NCI-H1436 treated with DMSO at 0.1 percent for 48 hours (cell line): ENCODE measurements around the gene PALM3.

Source experiments
- DNase-seq: peaks from one replicate; lab custom pipeline; 2025; lab: John Stamatoyannopoulos, UW

PALM3 gene, protein sequence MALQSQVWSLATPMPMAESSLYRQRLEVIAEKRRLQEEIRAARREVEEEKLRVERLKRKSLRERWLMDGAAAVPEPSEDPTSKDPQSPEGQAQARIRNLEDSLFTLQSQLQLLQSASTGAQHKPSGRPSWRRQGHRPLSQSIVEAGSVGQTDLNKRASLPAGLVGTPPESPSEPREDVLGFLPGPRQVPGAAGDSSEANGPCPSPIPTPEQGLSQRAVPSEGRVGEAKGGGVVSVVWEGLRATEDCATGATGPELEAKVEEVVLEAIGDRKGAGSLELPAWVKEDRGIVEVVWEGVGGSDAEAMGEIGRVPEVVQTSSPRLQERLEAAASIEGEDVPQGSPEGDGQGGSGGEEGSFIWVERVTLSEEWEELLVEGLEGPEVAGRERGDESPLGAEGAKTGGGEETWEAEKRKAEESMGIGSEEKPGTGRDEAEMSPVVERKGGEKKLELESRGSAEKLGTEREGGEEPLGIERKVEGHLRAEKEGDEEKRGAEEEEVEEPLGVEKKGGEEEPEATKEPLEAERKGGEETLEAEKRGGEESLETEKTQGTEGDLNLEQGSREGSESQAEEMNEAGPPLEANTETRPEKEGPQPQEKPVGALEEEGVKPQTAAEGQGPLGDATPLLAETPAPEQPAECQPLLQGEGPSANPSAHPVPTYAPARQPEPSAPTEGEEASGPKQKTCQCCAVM

DNA sequence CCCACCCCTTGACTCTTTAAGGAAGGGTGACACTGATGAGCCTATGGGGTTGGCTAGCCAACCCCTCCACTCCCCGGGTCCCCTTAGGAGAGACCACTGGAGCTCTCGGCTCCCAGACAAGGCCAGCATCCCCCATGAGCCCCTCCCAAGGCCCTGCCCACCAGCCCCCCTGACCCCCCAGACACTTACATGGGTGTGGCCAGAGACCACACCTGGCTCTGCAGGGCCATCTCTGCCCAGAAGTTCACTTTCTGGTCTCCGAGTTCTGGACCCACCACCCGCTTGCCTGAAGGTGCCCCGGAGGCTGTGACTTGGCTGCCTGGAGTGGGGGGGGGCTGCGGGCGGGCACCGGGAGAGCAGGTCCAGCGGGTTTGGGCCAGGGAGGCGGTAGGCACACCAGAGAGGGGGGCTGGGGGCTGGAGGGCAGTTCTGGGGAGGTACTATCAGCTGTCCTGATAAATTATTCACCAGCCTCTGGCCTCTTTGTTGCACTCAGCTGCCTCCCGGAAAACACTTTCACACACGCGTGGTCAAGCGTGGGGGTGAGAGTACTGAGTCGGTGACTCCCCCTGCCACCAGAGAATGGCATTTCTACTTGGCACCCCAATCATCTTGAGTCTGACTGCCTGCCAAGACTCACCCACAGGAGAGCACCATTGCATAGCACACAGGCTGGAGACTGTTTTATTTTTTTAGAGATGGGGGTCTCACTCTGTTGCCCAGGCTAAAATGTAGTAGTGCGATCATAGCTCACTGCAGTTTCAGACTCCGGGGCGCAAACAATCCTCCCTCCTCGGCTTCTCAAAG lies at the start of gene PALM3:
PALM3 (minus strand) TSS at position 326 of the 807 bp plus-strand sequence; CDS start at position 230, 96 bp downstream.
- DNase-seq: no peak

DNA sequence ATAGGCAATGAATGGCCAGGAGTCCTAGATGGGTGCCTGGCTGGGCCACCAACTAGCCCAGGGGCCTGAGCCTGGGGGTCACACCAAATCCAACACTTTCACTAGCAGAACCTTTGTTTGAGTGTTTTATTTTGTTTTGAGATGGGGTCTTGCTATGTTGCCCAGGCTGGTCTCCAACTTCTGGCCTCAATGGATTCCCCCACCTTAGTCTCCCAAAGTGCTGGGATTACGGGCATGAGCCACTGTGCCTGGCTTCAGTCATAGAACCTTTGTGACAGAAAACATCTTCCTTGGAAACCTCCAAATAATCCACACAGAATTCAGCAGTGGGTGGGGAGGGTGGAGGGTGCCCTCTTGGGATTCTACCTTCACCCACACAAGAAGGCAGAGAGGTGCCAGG lies 49.6 kb upstream of the PALM3 start:
- no peak for DNase-seq

DNA sequence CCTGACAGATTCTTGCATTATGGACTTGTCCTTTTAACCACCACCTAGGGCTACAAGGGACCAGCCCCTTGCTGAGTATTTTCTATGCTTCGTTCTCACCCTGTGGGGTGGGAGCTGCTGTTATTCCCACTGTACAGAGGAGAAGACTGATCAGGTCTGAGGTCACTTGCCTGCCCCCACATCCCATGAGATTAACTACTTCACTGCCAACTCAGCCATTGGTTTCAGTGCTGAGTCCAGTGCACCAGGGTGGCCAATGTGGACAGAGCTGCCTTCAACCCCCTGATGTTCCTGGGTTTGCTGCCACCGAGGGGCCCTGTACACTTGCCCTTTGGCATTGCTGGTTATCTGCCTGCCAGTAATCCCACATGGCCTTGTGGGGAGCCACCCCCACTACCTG lies 48.8 kb upstream of the PALM3 start:
- no peak for DNase-seq

DNA sequence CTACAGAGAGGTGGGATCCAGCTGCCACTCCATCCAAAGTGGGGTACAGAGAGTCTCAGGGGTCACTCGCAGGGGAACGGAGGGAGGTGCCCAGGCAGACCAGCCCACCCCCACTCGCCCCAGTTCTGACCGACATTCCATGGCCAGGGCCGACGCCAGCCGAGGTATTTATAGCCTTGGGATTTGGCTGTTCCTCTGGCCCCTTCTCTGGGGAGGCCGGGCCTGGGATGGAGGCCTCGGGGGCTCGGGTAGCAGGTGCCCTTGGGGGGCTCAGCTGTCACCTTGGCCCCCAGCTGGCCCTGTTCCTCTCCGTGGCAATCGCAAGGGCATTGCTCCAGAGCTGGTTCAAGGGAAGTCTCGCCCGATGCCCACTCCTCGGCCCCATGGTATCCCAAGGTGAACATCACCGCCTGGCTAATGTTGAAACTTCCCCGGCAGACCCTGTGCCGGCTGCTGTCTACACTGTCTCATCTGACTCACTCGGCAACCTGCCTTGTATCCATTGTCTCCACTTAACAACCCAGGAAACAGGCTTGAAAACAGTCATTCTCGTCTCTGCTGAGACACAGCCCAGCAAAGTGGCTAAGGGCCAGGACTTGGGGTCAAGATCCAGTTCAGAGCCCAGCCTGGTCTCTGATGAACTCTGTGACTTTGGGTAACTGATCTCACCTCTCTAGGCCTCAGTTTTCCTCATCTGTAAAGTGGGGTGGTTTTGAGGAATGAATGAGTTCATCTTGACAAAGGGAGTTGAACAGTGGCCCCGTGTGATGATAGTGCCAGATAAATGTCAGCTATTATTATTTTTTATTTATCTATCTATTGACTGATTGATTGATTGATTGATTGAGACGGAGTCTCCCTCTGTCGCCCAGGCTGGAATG lies 45.9 kb upstream of the PALM3 start:
- no peak for DNase-seq

DNA sequence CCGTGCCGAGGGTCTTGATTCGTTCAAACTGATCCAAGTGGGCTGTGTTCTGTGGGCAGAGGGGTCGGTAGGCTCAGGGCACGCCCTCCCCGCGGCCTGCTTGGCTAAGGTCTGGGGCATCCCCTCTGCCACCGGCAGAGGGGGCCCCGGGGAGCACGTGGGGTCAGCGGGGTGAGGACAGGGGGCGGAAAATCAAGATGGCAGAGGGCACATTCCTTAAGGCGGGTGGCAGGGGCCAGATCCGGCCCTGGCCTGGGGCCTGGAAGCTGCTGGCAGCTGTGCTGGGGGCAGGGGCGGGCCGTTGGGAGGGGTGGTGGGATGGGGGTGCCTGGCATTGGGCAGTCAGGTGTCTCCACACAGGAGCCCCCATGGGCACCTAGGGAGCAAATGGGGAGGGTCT lies 45.0 kb upstream of the PALM3 start:
- no peak for DNase-seq

DNA sequence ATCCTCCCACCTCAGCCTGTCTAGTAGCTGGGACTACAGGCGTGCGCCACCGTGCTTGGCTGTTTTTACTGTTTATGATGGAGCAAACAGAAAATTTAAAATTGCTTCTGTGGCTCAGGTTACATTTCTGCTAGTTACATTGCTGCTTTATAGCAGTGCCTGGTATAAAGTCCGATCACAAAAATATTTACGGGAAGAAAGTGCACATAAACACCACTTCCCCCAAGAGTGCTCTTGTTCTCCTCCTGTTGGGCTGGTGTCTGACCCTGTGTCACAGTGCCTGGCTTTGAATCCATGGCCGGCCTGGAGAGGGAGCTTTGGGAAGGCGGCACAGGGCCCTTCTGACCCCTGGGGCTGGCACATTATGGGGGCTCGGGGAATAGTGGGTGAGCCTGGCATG lies 43.8 kb upstream of the PALM3 start:
- no peak for DNase-seq

DNA sequence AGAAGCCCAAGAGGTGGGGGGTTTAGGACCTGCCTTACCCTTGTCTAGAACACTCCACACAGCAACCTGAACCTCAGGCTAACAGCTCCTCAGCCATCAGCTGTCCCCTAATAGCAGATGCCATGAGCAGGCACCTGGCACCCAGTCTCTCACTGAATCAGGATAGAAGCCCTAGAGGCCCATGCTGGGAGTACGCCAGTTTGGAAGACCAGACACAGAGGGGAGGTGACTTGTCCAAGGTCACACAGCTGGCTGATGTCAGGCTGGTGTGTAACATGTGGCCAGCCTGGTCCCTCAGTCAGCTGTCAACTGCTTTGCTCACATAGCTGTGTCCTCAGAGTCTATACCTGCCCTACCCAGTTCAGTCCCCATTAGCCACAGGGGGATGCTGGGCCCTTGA lies 41.4 kb upstream of the PALM3 start:
- no peak for DNase-seq

DNA sequence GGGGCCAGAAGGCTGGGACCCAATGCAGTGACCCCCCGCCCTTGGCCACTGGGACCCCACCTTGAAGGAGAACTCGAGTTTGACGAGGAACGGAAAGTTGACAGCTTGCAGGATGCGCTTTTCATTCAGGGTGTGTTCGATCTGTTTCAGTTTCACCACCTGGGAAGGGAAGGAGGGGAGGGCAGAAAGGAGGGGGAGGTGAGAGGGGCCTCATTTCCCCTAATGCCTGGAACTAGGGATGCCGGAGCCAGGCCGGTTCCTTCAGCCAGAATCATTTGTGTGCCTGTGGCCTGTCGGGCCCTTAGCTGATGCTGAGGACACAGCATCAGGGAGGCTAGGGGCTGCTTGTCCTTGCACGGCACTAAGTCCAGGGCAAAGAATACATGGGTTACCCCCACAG lies 40.9 kb upstream of the PALM3 start:
- DNase-seq: no peak

DNA sequence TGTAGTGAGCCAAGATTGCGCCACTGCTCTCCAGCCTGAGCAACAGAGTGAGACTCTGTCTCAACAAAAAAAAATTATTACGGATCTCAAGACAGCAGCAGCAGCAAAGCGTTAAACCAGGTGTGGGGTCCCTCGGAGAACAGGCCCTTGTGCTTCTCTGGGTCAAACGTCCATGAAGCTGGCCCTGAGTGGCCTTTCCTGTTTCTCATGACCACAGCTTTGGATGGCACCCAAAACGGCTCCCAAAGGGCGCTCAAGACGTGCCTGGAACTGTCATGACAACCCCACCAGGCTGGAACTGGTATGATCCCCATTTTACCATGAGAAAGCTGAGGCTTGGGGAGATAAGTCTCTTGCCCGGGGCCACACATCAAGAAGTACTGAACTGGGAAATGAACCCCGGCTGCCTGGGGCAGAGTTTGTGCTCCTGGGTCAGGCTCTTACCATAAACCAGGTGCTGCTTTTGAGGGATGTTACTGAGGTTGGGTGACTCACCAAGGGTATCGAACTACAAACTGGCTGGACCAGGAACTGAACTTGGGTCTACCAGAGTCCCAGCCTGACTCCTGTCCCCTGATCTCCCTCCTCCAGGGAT lies 40.3 kb upstream of the PALM3 start:
- no peak for DNase-seq

DNA sequence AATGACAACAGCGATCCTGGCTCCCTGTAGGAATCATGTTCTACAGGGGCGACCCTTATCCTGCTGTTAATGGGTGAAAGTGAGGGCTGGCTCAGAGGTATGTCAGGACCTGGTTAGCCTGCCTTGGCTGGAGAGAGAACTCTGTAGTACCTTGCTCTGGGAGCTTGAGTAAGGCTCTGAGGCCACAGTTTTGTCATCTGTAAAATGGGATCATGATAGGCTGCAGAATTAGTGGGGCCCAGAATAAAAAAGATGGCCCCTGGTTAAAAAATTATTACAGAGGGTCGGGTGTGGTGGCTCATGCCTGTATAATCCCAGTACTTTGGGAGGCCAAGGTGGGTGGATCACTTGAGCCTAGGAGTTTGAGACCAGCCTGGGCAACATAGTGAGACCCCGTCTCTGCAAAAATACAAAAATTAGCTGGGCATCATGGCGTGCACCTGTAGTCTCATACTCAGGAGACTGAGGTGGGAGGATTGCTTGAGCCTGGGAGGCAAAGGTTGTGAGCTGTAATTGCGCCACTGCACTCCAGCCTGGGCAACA lies 39.2 kb upstream of the PALM3 start:
- DNase-seq: no peak

DNA sequence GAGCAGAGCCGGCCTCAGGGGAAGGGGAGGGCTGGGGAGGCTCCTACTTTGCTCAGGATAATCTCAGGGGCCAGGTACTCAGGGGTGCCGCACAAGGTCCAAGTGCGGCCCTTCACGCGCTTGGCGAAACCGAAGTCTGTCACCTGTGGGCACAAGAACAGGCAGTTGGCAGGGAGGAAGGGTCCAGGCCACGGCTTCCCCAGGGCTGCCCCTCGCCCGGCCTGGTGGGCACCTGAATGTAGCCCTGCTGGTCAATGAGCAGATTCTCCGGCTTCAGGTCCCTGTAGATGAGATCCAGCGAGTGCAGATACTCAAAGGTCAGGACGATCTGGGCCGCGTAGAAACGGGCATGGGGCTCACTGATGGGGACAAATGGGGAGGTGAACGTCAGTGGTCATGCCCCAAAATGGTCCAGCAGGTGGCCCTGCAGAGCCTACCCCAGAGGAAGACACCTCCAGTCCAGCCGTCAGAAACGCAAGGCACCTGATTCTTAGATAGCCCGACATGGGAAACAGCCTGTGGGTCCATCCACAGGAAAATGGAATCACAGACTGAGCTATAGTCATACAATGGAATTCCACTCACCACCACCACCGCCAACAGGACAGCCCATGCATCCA lies 35.8 kb upstream of the PALM3 start:
- DNase-seq: no peak

DNA sequence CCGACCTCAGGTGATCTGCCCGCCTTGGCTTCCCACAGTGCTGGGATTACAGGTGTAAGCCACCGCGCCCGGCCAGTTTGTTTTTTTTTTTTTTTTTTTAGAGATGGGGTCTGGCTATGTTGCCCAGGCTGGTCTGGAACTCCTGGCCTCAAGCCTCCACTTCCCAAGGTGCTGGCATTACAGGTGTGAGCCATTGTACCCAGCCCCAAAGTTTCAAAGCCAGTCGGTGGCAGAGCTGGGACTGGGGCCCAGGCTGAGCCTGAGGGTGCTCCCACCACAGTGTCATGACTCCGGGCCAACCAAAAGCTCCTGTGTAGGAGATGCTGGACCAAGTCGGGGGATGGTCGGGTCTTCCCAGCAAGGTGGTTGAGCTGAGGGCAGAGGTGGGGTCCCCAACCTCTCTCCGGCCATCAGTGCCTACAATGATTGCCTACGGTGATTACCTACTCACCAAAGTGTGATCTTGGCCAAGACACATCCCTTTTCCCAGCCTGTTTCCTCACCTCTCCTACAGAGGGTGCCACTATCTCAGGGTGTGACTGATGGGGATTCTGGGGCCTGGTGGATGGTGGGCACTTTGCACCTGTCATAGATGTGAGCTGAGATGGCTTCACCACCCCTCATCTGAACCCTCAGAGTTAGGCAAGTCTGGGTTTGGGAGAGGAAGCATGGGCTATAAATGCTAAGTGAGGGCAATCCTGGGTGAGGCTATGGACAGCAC lies 34.6 kb upstream of the PALM3 start:
- no peak for DNase-seq

DNA sequence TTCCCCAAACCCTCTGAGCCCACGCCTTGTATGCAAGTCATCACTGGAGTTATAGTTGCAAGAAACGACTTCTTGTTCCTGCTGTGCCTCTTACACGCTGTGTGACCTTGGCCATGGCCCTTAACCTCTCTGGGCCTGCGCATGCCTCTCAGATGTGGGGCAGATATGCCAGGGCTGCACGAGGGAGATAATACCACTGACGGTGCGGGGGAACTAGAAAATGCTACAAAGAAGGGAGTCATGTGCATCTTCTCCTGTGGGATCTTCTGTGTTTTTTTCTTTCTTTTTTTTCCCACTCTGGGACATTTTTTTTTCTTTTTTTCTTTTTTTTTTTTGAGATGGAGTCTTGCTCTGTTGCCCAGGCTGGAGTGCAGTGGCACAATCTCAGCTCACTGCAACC lies 33.0 kb upstream of the PALM3 start:
- no peak for DNase-seq

DNA sequence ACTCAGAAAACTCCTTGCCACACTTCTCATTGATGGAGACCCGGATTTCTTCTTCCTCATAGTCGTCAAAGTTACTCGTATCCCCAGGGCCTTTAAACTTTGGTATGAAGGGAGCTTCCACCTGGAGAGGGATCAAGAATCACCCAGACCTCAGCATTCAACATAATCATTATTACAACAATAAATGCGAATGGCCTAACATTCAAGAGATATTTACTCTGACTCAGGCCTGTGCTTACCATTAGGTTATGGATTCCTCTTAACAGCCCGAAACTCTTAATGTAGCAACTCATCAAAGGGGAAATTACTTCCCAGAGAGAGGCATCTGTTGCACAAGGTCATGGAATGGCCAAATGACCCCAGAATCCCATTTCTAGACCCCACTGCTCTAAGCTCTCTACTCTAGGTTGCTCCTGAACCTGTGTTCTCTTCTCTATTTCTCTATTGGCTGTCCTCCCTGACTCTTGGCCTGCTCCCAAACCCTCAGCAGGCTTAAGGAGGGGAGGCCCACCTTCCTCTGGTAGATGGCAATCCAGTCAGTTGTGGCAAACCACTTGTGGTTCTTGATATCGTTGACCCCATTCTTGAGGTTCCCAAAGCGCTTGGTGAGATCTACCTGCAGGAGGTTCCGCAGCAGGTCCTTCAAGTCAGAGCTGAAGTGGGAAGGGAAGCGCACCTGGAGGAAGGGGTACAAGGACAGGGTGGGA lies 31.4 kb upstream of the PALM3 start:
- no peak for DNase-seq

DNA sequence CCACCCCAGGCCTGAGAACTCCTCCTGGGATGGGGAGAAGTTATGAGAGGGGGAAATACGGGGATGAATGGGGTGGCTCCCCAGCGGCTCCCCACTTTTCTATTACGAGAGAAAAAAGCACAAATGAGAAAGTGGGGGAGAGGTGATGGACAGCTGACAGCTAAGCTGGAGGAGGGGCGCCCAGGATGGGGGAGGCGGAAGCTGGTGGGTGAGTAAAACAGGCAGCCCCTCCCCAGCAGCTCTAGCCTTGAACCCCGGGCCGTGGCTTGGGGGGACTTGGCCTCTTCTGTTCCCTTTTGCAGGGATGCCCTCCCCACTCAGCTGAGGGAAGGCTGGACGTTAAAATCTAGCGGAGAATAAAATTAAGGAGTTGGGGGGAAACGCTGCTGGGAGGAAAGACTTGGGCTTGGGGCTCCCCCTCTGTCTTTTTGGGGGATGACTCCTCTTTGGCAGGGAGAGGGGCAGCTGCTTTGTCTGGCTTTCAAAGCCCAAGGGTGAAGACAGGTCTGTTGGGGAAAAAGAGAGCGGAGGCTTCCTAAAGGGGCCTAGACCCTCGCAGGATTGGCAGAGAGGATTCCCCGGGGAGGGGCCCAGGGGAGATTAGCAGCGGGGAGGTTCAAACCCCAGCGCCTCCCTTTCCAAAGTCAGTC lies 30.1 kb upstream of the PALM3 start:
- no peak for DNase-seq

DNA sequence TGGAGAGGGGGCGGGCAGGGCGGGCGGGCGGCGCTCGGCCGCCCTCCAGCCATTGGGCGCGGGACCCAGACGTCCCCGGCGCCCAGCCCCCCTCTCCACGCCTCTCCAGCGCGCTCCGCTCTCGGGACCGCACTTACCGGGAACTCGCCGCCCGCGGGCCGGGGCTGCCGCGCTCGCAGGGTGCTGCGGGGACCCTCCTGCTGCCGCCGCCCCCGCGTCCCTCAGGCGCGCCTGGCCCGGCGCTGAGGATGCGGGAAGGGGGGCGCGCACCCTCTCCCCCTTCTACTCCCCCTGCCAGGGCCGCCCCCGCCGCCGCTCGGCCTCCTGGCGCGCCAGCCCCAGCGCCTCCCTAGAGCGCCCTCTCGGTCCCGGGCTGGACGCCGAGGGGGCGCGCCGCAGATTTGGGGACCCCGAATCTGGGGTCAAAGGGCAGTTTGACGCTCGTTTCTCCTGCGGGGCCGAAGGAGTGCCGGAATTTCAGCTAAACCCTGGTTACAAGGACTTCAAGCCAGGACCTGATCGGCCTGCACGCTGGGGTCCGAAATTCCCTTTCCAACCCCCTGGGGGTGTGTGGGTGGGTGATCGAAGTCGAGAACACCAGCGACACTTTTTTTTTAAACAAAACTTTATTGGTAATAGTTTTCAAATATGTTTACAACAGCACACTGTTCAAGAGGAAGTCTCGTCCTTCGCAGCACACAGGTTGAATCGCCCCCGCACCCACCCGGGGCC lies 29.4 kb upstream of the PALM3 start:
- DNase-seq: no peak

DNA sequence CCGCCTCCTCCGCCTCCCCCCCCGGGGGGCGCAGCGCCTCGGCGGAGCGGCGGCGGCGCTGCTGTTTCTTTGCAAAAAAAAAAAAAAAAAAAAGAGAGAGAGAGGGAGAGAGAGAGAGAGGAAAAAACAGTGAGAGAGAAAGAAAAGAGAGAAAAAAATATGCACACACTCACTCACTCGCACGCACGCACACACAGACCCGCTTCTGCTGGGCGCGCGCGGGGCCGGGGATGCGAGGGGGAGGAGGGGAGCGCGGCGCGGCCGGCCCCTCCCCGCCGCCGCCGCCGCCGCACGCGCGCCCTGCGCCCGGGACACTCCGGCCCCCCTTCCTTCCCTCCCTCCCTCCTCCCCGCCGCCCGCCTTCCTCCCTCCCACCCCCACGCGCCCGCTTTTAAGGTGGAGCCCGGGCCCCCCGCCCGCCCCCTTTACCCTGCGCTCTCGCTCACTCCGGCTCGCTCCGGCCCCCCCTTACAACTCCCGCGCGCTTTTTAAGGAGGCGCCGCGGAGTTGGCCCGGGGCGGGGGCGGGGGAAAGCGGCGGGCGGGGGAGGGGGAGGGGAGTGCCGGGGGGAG lies 28.7 kb upstream of the PALM3 start, which contains the start of gene SAMD1:
SAMD1 (minus strand) TSS at position 243 of the 572 bp plus-strand sequence.
- no peak for DNase-seq
